B cell (primary cell): Measurements from ENCODE around the gene NUDT4B. TPM values are rescaled to one million over a fixed set of nuclear protein-coding genes. Genes with fewer than 3 reads are reported as not detected.
"Not testable (repeated sequence)": the region's sequence is repeated elsewhere in the genome, so short reads cannot be mapped to it uniquely, and the experiment has no call there.

ENCODE experiments used
- ATAC-seq: fragments of 200-7000 bp; cut with Tn5 transposase; one replicate; pipeline ENCODE4 v1.10.0; 2021; ENCODE audit warnings: low read depth, mild to moderate bottlenecking, moderate number of reproducible peaks, moderate library complexity
- CTCF ChIA-PET: fragments of 350-600 bp; sonication (Branson Sonifier 250); formaldehyde crosslinking; loops from one replicate; lab custom pipeline; 2021; ENCODE audit warnings: antibody characterized with exemption, inconsistent platforms; lab: Charles Lee
- POLR2A ChIA-PET: fragments of 350-600 bp; sonication (Branson Sonifier 250); formaldehyde crosslinking; loops from one replicate; lab custom pipeline; 2021; ENCODE audit warnings: antibody characterized with exemption; lab: Charles Lee
- DNase-seq: peaks from one replicate; pipeline ENCODE4 v3.0.0; 2013
- H2AFZ ChIP-seq: 2 replicates; pipeline ENCODE4 v1.6.1; 2012; ENCODE audit warnings: mild to moderate bottlenecking, low read depth, low read length; ENCODE audit not compliant: insufficient read depth, poor library complexity, severe bottlenecking
- H3K27ac ChIP-seq, 2 donors: 1 replicate in 1 of 2; 2 replicates in 1 of 2; pipeline ENCODE4 v1.5.1; 2012 to 2013; ENCODE audit warnings: low read length in 2 of 2, mild to moderate bottlenecking in 2 of 2, moderate library complexity in 1 of 2
- H3K27me3 ChIP-seq, 4 experiments: fragments of 200-600 bp in 1 of 4; sonication (generic) in 1 of 4; replicated peaks in 1 of 4; 1 replicate in 2 of 4; 2 replicates in 2 of 4; pipeline versions ENCODE4 v1.6.1 to v1.7.0; 2013 to 2016; ENCODE audit warnings: low read length in 3 of 4, mild to moderate bottlenecking in 2 of 4, mixed read lengths in 1 of 4, moderate library complexity in 1 of 4; ENCODE audit not compliant: insufficient read depth in 4 of 4, control insufficient read depth in 3 of 4; ENCODE audit errors: control extremely low read depth in 1 of 4
- H3K36me3 ChIP-seq, 2 experiments: replicated peaks in 1 of 2; 1 replicate in 1 of 2; 2 replicates in 1 of 2; pipeline versions ENCODE4 v1.6.1 to v1.7.1; 2013; ENCODE audit warnings: low read length in 1 of 2; ENCODE audit not compliant: insufficient read depth in 2 of 2, control insufficient read depth in 1 of 2; ENCODE audit errors: control extremely low read depth in 1 of 2, extremely low read depth in 1 of 2
- H3K4me1 ChIP-seq, 2 donors: fragments of 200-600 bp in 1 of 2; sonication (generic) in 1 of 2; 1 replicate in 1 of 2; 2 replicates in 1 of 2; pipeline versions ENCODE4 v1.5.1 to v1.6.1; 2013 to 2017; ENCODE audit warnings: low read length in 2 of 2; ENCODE audit not compliant: control insufficient read depth in 2 of 2, insufficient read depth in 2 of 2
- H3K4me2 ChIP-seq: replicated peaks from 2 replicates; pipeline ENCODE3; 2012; ENCODE audit warnings: mild to moderate bottlenecking, low read depth, low read length; ENCODE audit not compliant: poor library complexity, severe bottlenecking
- H3K4me3 ChIP-seq, 5 experiments: fragments of 200-600 bp in 1 of 5; sonication (generic) in 1 of 5; 1 replicate in 3 of 5; 2 replicates in 2 of 5; pipeline versions ENCODE4 v1.5.1 to v1.7.0; 2011 to 2016; ENCODE audit warnings: low read length in 4 of 5, mild to moderate bottlenecking in 4 of 5, low read depth in 2 of 5, control low read depth in 1 of 5, moderate library complexity in 1 of 5; ENCODE audit not compliant: insufficient read depth in 1 of 5; ENCODE audit errors: control extremely low read depth in 1 of 5, extremely low read depth in 1 of 5
- H3K79me2 ChIP-seq: fragments of 200-600 bp; sonication (generic); one replicate; pipeline ENCODE4 v1.6.0; 2016; ENCODE audit warnings: low read length; ENCODE audit not compliant: control insufficient read depth, insufficient read depth
- H3K9ac ChIP-seq: fragments of 200-600 bp; sonication (generic); 2 replicates; pipeline ENCODE4 v1.6.1; 2017; ENCODE audit warnings: mild to moderate bottlenecking, low read length, moderate library complexity
- H3K9me3 ChIP-seq, 3 donors: one replicate each; pipeline versions ENCODE4 v1.6.1 to v1.7.1; 2013; ENCODE audit warnings: low read length in 2 of 3; ENCODE audit not compliant: control insufficient read depth in 2 of 3, insufficient read depth in 1 of 3; ENCODE audit errors: control extremely low read depth in 1 of 3
- H4K20me1 ChIP-seq: 2 replicates; pipeline ENCODE4 v1.6.0; 2012; ENCODE audit warnings: mild to moderate bottlenecking, low read length; ENCODE audit not compliant: insufficient read depth, control insufficient read depth, poor library complexity, severe bottlenecking
- H3K27ac Mint-ChIP-seq: one replicate; pipeline ENCODE4 v1.8.0; 2021; ENCODE audit warnings: mixed read lengths
- H3K27me3 Mint-ChIP-seq: one replicate; pipeline ENCODE4 v1.8.0; 2021; ENCODE audit warnings: mixed read lengths
- H3K4me1 Mint-ChIP-seq: one replicate; pipeline ENCODE4 v1.8.0; 2021; ENCODE audit warnings: mixed read lengths
- H3K4me3 Mint-ChIP-seq: one replicate; pipeline ENCODE4 v1.8.0; 2021; ENCODE audit warnings: mixed read lengths
- H3K9me3 Mint-ChIP-seq: one replicate; pipeline ENCODE4 v1.8.0; 2022; ENCODE audit warnings: mixed read lengths; ENCODE audit not compliant: insufficient read depth
- WGBS: methylation state at CpG from one replicate; pipeline ENCODE4 v1.1.5; 2013; ENCODE audit warnings: missing lambda C conversion rate; ENCODE audit not compliant: insufficient coverage; 5-methylcytosine and 5-hydroxymethylcytosine counted together
- intact Hi-C: fragments of 100-400 bp; cut with micrococcal nuclease; formaldehyde crosslinking; loops from one replicate; pipeline ENCODE4 v1.10.0; 2022
- polyA plus RNA-seq: library from polyadenylated mRNA; depleted of rRNA; stranded (reverse); fragments of >200 nt; gene quantifications from 2 replicates; pipeline ENCODE4 v1.2.3, GENCODE V29; 2012
- total RNA-seq, 2 donors: library from RNA; stranded (reverse); fragments of 120-200 nt in 1 of 2; gene quantifications; 1 replicate in 1 of 2; 2 replicates in 1 of 2; pipeline versions ENCODE4 v1.2.3 to v1.2.4, GENCODE V29; 2013 to 2022

NUDT4B gene
- total and polyA plus RNA-seq, 2 donors (not counting 1 experiment from before 2014, with no cell fraction given) = 2.6 to 10.7 TPM

GRCh38 chr1:148715518-148715917, 33.1 kb upstream of the NUDT4B start:
- H3K79me2 ChIP-seq, H3K4me3 Mint-ChIP-seq, H4K20me1 ChIP-seq, H3K36me3 ChIP-seq, H3K9ac ChIP-seq, H3K9me3 Mint-ChIP-seq, H3K4me3 ChIP-seq, H3K27ac Mint-ChIP-seq, intact Hi-C loops, CTCF ChIA-PET, POLR2A ChIA-PET, H2AFZ ChIP-seq, H3K27me3 ChIP-seq, H3K27me3 Mint-ChIP-seq, H3K9me3 ChIP-seq, H3K4me1 ChIP-seq, H3K4me2 ChIP-seq, DNase-seq, H3K4me1 Mint-ChIP-seq, H3K27ac ChIP-seq: not testable (repeated sequence)
- no CpG with 5 or more reads among the region's 3 CpGs for WGBS
- ATAC-seq = peak; percentile 46

DNA sequence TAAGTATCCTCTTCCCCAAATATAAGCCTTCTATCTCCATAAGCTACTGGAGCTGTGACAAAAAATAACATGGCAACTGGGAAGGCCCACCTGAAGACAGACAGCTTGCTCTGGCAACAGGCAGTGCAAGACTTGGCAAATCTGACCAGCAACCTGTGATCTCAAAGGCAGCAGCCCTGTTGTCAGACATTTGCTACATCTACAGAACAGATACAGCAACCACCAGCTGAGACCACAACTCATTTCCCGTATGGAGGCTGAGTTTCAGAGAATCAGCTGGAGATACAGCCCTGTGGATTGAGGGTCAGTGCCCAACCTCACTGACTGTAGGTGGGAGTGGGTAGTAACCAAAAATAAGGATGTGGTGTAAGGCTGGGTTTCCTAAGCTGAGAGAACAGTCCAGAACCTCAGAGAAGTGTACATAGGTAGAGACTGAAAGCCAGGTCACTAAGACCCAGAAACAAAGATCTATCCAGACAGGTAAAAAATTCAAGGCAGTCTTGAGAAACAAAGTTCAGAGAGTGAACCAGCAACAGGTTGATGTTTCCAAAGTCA, 31.5 kb upstream of the NUDT4B start:
- H3K27me3 ChIP-seq, H3K4me3 ChIP-seq, H3K4me1 ChIP-seq, H3K4me3 Mint-ChIP-seq, H3K4me1 Mint-ChIP-seq, H3K4me2 ChIP-seq, H3K27ac ChIP-seq, CTCF ChIA-PET, H3K27ac Mint-ChIP-seq, H3K79me2 ChIP-seq, H2AFZ ChIP-seq, H4K20me1 ChIP-seq, intact Hi-C loops, ATAC-seq, H3K36me3 ChIP-seq, POLR2A ChIA-PET, H3K9ac ChIP-seq, H3K9me3 Mint-ChIP-seq, H3K27me3 Mint-ChIP-seq, DNase-seq, H3K9me3 ChIP-seq: not testable (repeated sequence)
- no CpG with 5 or more reads among the region's 1 CpG for WGBS

DNA sequence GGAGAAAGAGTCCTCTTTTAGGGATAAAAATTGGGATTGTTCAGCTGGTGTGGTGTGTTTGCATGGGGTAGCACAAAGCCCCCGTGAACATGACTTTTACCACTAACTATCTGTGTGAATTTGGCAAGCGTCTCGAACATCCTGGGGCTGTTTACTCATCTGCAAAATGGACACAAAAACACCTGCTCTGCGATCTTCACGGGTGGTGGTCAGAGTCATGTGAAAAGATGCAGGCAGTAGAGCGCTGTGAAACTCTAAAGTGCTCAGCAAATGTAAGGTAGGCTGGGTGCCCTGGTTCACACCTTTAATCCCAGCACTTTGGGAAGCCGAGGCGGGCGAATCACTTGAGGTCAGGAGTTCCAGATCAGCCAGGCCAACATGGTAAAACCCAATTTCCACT, 27.7 kb upstream of the NUDT4B start:
- H3K4me1 Mint-ChIP-seq, H3K4me3 ChIP-seq, H3K27ac Mint-ChIP-seq, H3K4me1 ChIP-seq, CTCF ChIA-PET, H3K27ac ChIP-seq, H3K36me3 ChIP-seq, H2AFZ ChIP-seq, H3K4me2 ChIP-seq, H3K27me3 ChIP-seq, H3K9ac ChIP-seq, H3K9me3 ChIP-seq, DNase-seq, H3K4me3 Mint-ChIP-seq, H3K27me3 Mint-ChIP-seq, H3K79me2 ChIP-seq, POLR2A ChIA-PET, intact Hi-C loops, H3K9me3 Mint-ChIP-seq, H4K20me1 ChIP-seq: not testable (repeated sequence)
- WGBS = no CpG with 5 or more reads among the region's 9 CpGs
- peak; percentile 55 for ATAC-seq

GRCh38 chr1:148722758-148723157, 25.8 kb upstream of the NUDT4B start:
- H3K4me1 ChIP-seq, H3K4me3 ChIP-seq, H3K9me3 ChIP-seq, POLR2A ChIA-PET, H3K9ac ChIP-seq, H3K27me3 ChIP-seq, H3K79me2 ChIP-seq, CTCF ChIA-PET, intact Hi-C loops, H2AFZ ChIP-seq, H3K36me3 ChIP-seq, H3K9me3 Mint-ChIP-seq, H3K4me1 Mint-ChIP-seq, H3K27me3 Mint-ChIP-seq, H3K27ac ChIP-seq, H3K4me3 Mint-ChIP-seq, H4K20me1 ChIP-seq, DNase-seq, H3K27ac Mint-ChIP-seq, H3K4me2 ChIP-seq: not testable (repeated sequence)
- no CpG with 5 or more reads among the region's 2 CpGs for WGBS
- peak; percentile 87 for ATAC-seq
